HG03095 (cell line): ENCODE results near the gene TRIM2.
"Not testable (repeated sequence)": the region's sequence is repeated elsewhere in the genome, so short reads cannot be mapped to it uniquely, and the experiment has no call there.

Experiments
- ATAC-seq: cut with Tn5 transposase; IDR thresholded peaks from one replicate; pipeline ENCODE4 v1.9.1; 2021; ENCODE audit warnings: moderate library complexity; ENCODE audit not compliant: unreplicated experiment

TRIM2 gene

GRCh38 chr4:153204247-153204671, at the start of gene TRIM2:
TSS of gene TRIM2 (plus strand) at chr4:153204443. CDS start at chr4:153204531, 88 bp downstream.
- no peak for ATAC-seq

- no peak for ATAC-seq
Measured at GRCh38 chr4:153155686-153156085, 48.6 kb upstream of the TRIM2 start.

GRCh38 chr4:153156263-153156662, 48.0 kb upstream of the TRIM2 start:
- ATAC-seq: no peak

GRCh38 chr4:153156721-153157120, 47.5 kb upstream of the TRIM2 start:
- ATAC-seq: no peak

GRCh38 chr4:153159016-153159415, 45.2 kb upstream of the TRIM2 start:
- ATAC-seq: no peak

GRCh38 chr4:153159728-153160221, 44.5 kb upstream of the TRIM2 start:
- no peak for ATAC-seq

- no peak for ATAC-seq
Measured at GRCh38 chr4:153160821-153161220, 43.4 kb upstream of the TRIM2 start.

GRCh38 chr4:153161226-153161963, 42.8 kb upstream of the TRIM2 start:
- no peak for ATAC-seq

- not testable (repeated sequence) for ATAC-seq
Measured at GRCh38 chr4:153165236-153165635, 39.0 kb upstream of the TRIM2 start.

GRCh38 chr4:153166716-153167501, 37.3 kb upstream of the TRIM2 start:
- no peak for ATAC-seq

- ATAC-seq: no peak
Measured at GRCh38 chr4:153169776-153170175, 34.5 kb upstream of the TRIM2 start.

- ATAC-seq: no peak
Measured at GRCh38 chr4:153170407-153170806, 33.8 kb upstream of the TRIM2 start.

- no peak for ATAC-seq
Measured at GRCh38 chr4:153174821-153175567, 29.2 kb upstream of the TRIM2 start.

- no peak for ATAC-seq
Measured at GRCh38 chr4:153176938-153177337, 27.3 kb upstream of the TRIM2 start.

GRCh38 chr4:153177841-153178240, 26.4 kb upstream of the TRIM2 start:
- ATAC-seq: no peak

- no peak for ATAC-seq
Measured at GRCh38 chr4:153179100-153179499, 25.1 kb upstream of the TRIM2 start.

GRCh38 chr4:153181293-153181692, 22.9 kb upstream of the TRIM2 start:
- ATAC-seq: no peak

GRCh38 chr4:153181700-153182099, 22.5 kb upstream of the TRIM2 start:
- no peak for ATAC-seq

GRCh38 chr4:153183146-153183545, 21.1 kb upstream of the TRIM2 start:
- ATAC-seq: no peak

- ATAC-seq: no peak
Measured at GRCh38 chr4:153185331-153185852, 18.9 kb upstream of the TRIM2 start.
